HUES6 (cell line): Measurements from ENCODE around the gene HBD.
A peak's percentile ranks its signal among the peaks of the same experiment; 100 is the strongest.
"Not testable (repeated sequence)": the region's sequence is repeated elsewhere in the genome, so short reads cannot be mapped to it uniquely, and the experiment has no call there.

Source experiments
- H3K27ac ChIP-seq: 2 replicates; pipeline ENCODE4 v1.7.0; 2013; ENCODE audit warnings: low read depth, mild to moderate bottlenecking, low read length, inconsistent platforms
- H3K27me3 ChIP-seq: 2 replicates; pipeline ENCODE4 v1.6.1; 2013; ENCODE audit warnings: low read length; ENCODE audit not compliant: control insufficient read depth, insufficient read depth
- H3K36me3 ChIP-seq: 2 replicates; pipeline ENCODE4 v1.6.1; 2013; ENCODE audit warnings: low read length; ENCODE audit not compliant: control insufficient read depth, insufficient read depth
- H3K4me1 ChIP-seq: 2 replicates; pipeline ENCODE4 v1.6.1; 2013; ENCODE audit warnings: low read length; ENCODE audit not compliant: control insufficient read depth, insufficient read depth
- H3K4me3 ChIP-seq: 2 replicates; pipeline ENCODE4 v1.5.1; 2013; ENCODE audit warnings: low read depth, low read length
- H3K9ac ChIP-seq: one replicate; pipeline ENCODE4 v1.6.1; 2013; ENCODE audit warnings: mild to moderate bottlenecking, low read length
- H3K9me3 ChIP-seq: 2 replicates; pipeline ENCODE4 v1.6.1; 2013; ENCODE audit warnings: low read depth, low read length; ENCODE audit not compliant: control insufficient read depth, insufficient read depth

The HBD gene

DNA sequence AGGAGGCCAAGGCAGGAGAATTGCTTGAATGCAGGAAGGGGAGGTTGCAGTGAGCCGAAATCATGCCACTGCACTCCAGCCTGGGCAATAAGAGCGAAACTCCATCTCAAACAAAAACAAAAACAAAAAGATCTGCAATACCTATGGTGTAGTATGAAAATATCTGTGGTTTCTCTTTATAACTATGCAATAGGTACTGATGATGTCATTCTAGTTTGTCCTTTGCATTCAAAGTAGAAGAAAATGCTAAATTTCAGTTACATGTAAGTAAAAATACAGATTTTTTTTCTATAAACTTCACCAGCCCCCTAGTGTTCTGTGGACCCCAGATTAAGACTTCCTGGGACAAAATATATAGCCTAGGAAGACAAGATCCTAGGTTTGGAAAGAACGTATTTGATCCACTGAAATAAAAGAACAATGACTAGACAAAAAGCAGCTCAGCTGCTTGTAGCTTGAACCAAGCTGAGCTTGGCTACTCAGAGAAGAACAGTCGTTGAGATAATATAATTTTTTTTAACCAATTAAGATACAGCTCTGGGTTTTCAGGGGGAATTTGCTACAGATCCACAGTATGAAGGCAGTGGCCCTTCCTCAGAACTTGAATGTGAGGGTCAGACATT lies 38.2 kb upstream of the HBD start:
- Histone ChIP-seq H3K9me3 (no peaks in the 10 kb centered on the region), H3K36me3 (no peaks in the 10 kb centered on the region), H3K4me3 (no peak overlapping the region), H3K27ac (no peak overlapping the region), H3K4me1 (peaks cover 7% of the 10 kb centered on the region; the same call in 1 of the 2 replicates), H3K27me3 (no peaks in the 10 kb centered on the region), H3K9ac (no peak overlapping the region)

- Histone ChIP-seq H3K27me3 (no peaks in the 10 kb centered on the region), H3K36me3 (no peaks in the 10 kb centered on the region), H3K9me3 (no peaks in the 10 kb centered on the region), H3K9ac (no peak within 1 kb of the TSS), H3K4me1 (peaks cover 6% of the 10 kb centered on the region; the same call in 1 of the 2 replicates), H3K4me3 (no peak within 1 kb of the TSS), H3K27ac (no peak within 1 kb of the TSS)
Measured at GRCh38 chr11:5269715-5270147, 35.4 kb upstream of the HBD start, which contains the start of gene HBE1. Gene HBE1 (minus strand): TSS chr11:5269945. CDS start chr11:5269890, 55 bp downstream.

GRCh38 chr11:5267033-5267563 lies 32.8 kb upstream of the HBD start:
- H3K4me3 ChIP-seq, result no peak overlapping the region
- no peaks in the 10 kb centered on the region for H3K27me3 ChIP-seq
- no peak overlapping the region for H3K27ac ChIP-seq
- H3K36me3 ChIP-seq, result no peaks in the 10 kb centered on the region
- no peak overlapping the region for H3K9ac ChIP-seq
- no peaks in the 10 kb centered on the region for H3K4me1 ChIP-seq
- H3K9me3 ChIP-seq, result no peaks in the 10 kb centered on the region

- H3K36me3 ChIP-seq, result no peaks in the 10 kb centered on the region
Measured at GRCh38 chr11:5266609-5267008, 32.3 kb upstream of the HBD start.

GRCh38 chr11:5265832-5266231 lies 31.5 kb upstream of the HBD start:
- no peak overlapping the region for H3K27ac ChIP-seq
- H3K4me1 ChIP-seq, result no peaks in the 10 kb centered on the region
- H3K9ac ChIP-seq, result no peak overlapping the region
- H3K9me3 ChIP-seq, result no peaks in the 10 kb centered on the region
- H3K4me3 ChIP-seq, result no peak overlapping the region
- H3K36me3 ChIP-seq, result no peaks in the 10 kb centered on the region
- no peaks in the 10 kb centered on the region for H3K27me3 ChIP-seq

More at GRCh38 chr11:5266609-5267008, 32.3 kb upstream of the HBD start:
- Histone ChIP-seq H3K27ac (no peak overlapping the region), H3K4me3 (no peak overlapping the region), H3K27me3 (no peaks in the 10 kb centered on the region), H3K9me3 (no peaks in the 10 kb centered on the region), H3K4me1 (no peaks in the 10 kb centered on the region), H3K9ac (no peak overlapping the region)

DNA sequence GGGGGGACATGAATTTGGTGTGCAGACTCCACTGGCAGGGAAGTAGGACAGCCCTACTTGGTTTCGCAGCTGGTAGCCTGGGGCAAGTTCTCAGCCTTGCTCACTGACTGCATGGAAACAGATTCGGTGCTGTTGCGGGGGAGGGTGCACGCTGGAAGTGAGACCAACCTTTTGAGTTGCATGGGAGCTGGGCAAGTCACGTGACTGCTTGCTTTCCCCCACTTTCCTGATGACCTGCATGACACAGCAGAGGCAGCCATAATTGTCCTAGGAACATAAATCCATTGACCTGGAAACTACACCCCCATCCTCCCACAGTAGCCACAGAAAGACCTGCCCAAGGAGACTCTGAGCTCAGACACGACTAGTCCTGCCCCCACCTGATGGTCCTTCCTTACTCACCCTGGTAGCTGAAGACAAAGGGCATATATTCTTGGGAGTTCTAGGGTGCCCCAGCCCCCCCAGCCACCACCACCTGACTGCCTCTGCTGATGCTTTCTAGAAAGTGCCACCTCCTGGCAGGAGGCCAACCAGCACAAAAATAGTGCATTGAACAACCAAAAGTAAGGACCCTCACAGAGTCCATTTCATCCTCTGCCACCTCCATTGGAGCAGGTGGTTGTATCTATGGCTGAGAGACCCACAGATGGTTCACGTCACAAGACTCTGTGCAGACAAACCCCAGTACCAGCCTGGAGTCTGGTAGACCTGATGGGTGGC lies 24.4 kb upstream of the HBD start:
- Histone ChIP-seq H3K9ac (peak overlapping the region; percentile 11), H3K36me3 (no peaks in the 10 kb centered on the region), H3K4me3 (peak overlapping the region; percentile 9; the same call in 1 of the 2 replicates), H3K27ac (no peak overlapping the region), H3K4me1 (peaks cover 21% of the 10 kb centered on the region), H3K27me3 (peaks cover 3% of the 10 kb centered on the region; the same call in 1 of the 2 replicates), H3K9me3 (peaks cover 3% of the 10 kb centered on the region; the same call in 1 of the 2 replicates)

GRCh38 chr11:5257296-5257695 lies 23.0 kb upstream of the HBD start:
- Histone ChIP-seq H3K36me3 (no peaks in the 10 kb centered on the region), H3K9me3 (peaks cover 3% of the 10 kb centered on the region; the same call in 1 of the 2 replicates), H3K9ac (no peak overlapping the region), H3K27ac (no peak overlapping the region), H3K4me3 (no peak overlapping the region), H3K27me3 (peaks cover 3% of the 10 kb centered on the region; the same call in 1 of the 2 replicates), H3K4me1 (peaks cover 21% of the 10 kb centered on the region)

DNA sequence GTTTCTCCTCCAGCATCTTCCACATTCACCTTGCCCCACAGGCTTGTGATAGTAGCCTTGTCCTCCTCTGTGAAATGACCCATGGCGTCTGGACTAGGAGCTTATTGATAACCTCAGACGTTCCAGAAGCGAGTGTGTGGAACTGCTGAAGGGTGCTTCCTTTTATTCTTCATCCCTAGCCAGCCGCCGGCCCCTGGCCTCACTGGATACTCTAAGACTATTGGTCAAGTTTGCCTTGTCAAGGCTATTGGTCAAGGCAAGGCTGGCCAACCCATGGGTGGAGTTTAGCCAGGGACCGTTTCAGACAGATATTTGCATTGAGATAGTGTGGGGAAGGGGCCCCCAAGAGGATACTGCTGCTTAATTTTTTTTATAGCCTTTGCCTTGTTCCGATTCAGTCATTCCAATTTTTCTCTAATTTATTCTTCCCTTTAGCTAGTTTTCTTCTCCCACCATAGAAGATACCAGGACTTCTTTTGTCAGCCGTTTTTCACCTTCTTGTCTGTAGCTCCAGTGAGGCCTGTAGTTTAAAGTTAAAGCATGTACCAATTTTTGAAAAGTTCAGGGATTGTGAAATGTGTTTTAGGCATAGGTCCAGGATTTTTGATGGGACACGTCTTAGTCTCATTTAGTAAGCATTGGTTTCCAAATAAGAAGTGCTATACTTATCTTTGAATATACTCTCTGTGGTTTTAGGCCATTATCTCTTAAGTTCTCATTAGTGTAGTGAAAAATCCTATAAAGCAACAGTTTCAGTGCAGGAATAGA lies 20.5 kb upstream of the HBD start, which contains the start of gene HBG2:
Gene HBG2, minus strand, starts transcription at position 136 of the 768 bp plus-strand sequence. Its CDS starts 53 bp downstream, at position 83.
- peaks cover 21% of the 10 kb centered on the region for H3K4me1 ChIP-seq
- not testable (repeated sequence) for H3K27me3 ChIP-seq, H3K9me3 ChIP-seq, H3K36me3 ChIP-seq, H3K27ac ChIP-seq, H3K9ac ChIP-seq, H3K4me3 ChIP-seq

DNA sequence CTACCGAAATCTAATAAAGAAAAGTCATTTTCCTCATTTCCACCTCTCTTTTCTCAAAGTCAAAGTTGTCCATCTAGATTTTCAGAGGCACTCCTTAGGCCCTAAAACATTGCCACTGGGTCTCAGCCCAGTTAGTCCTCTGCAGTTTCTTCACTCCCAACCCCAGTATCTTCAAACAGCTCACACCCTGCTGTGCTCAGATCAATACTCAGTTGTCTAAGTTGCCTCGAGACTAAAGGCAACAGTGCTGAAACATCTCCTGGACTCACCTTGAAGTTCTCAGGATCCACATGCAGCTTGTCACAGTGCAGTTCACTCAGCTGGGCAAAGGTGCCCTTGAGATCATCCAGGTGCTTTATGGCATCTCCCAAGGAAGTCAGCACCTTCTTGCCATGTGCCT lies 19.7 kb upstream of the HBD start:
- H3K9ac ChIP-seq, H3K27ac ChIP-seq: not testable (repeated sequence)

GRCh38 chr11:5253440-5253839 lies 19.2 kb upstream of the HBD start:
- H3K4me3 ChIP-seq, H3K36me3 ChIP-seq: not testable (repeated sequence)

More for the DNA sequence above, 19.7 kb upstream of the HBD start:
- H3K9me3 ChIP-seq, H3K27me3 ChIP-seq, H3K36me3 ChIP-seq, H3K4me3 ChIP-seq: not testable (repeated sequence)
- peaks cover 19% of the 10 kb centered on the region for H3K4me1 ChIP-seq

More at GRCh38 chr11:5253440-5253839, 19.2 kb upstream of the HBD start:
- not testable (repeated sequence) for H3K9me3 ChIP-seq, H3K9ac ChIP-seq, H3K27ac ChIP-seq, H3K27me3 ChIP-seq
- H3K4me1 ChIP-seq, result peaks cover 13% of the 10 kb centered on the region
